HT1080 (cell line): Measurements from ENCODE around the gene HECTD3. TPM values are rescaled to one million over a fixed set of nuclear protein-coding genes. Genes with fewer than 3 reads are reported as not detected.
A peak's percentile ranks its signal among the peaks of the same experiment; 100 is the strongest.

Source experiments
- DNase-seq: peaks from one replicate; pipeline ENCODE4 v3.0.0-alpha.2; 2015; ENCODE audit warnings: low read depth
- polyA plus RNA-seq, 2 experiments: library from polyadenylated mRNA; depleted of rRNA; stranded (reverse); fragments of >200 nt; gene quantifications; 2 replicates each; pipeline ENCODE4 v1.2.3, GENCODE V29; 2015
- total RNA-seq: library from RNA; depleted of rRNA; stranded (reverse); fragments of >200 nt; shearing (Covaris generic); gene quantifications from 2 replicates; pipeline ENCODE4 v1.2.3, GENCODE V29; 2014; rRNA removed

The HECTD3 gene
- 10.5 and 14.7 TPM in 2 replicates for total RNA-seq
- polyA plus RNA-seq (2015; cell fraction: cytosol; rRNA removed): 14.3 and 14.9 TPM in 2 replicates
- 34.4 and 34.8 TPM in 2 replicates for polyA plus RNA-seq (2015; cell fraction: nucleus; rRNA removed)

- peak; percentile 75 for DNase-seq
Measured at GRCh38 chr1:45010855-45011811, at the start of gene HECTD3. HECTD3 (minus strand) TSS chr1:45011324; CDS start chr1:45011257, 67 bp downstream.

- DNase-seq: no peak
Measured at GRCh38 chr1:45059829-45060228, 48.7 kb upstream of the HECTD3 start.

GRCh38 chr1:45057542-45057941 lies 46.4 kb upstream of the HECTD3 start:
- no peak for DNase-seq

GRCh38 chr1:45051005-45051772 lies 40.1 kb upstream of the HECTD3 start:
- DNase-seq: no peak

DNA sequence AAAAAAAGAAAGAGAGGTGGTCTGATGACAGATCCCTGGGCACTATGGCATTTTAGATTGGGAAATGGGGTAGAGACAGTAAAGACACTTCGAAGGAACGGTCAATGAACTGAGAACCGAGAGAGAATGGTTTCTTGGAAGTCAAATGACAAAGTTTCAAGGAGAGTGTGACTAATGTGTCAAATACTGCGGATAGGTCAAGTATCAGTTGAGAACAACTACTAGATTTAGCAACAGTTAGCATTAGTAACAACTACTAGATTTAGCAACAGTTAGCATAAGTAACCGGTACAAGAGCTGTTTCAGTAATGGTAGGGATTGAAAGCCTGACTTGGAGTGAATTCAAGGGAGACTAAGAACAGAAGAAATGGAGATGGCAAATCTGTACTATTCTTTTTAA lies 35.9 kb upstream of the HECTD3 start:
- no peak for DNase-seq

DNA sequence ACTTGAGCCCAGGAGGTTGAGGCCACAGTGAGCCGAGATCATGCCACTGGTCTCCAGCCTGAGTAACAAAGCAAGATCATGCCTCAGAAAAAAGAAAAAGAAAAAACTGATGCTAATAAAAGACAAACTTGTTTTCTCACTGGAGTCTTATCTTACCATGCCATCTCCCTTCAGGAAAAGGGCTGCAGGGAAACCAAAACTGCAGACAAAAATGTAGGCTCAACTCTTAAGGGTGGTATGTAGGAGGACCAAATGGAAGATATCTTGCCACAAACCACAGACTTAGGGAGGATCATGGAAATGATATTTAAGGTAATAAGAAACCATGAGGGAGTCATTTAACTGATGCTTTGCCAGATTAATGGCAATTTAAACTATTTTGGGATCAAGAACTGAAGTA lies 33.8 kb upstream of the HECTD3 start:
- DNase-seq: no peak

DNA sequence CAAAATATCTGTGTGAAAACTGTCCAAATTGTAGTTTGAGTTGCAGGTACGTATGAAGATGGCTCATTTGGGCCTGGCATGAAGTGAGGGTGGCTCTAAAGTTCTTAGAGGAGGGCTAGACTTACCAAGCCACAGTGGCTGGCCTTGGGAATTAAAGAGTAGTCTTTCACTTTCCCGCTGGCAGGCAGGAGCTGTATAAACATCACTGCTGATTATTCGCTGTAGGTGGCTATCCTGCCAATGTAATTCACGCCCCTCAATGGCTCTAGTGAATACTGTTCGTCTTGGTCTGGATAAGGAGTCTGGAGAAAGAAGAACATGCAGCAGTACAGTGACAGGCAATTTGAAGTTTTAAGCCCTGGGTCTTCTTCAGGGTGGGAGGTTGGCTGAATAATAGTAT lies 32.0 kb upstream of the HECTD3 start:
- DNase-seq: no peak

DNA sequence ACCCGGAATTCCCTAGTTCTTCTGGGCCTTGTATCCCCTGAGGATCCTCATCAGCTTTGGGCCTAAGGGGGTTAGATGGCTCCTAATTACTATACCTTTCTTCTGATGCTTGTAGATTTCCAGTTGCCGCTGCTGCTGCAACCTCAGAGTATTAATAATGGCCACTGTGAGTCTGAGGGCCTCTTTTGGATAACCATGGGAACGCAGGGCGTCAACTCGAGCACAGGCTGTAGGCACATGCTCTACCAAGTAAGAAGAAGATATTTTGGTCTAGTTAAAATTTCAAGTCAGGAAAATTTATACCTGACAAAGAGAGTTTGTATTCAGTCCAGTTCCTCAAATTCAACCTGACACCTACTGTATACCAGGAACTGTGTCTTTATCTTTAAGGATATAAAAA lies 29.2 kb upstream of the HECTD3 start:
- no peak for DNase-seq

DNA sequence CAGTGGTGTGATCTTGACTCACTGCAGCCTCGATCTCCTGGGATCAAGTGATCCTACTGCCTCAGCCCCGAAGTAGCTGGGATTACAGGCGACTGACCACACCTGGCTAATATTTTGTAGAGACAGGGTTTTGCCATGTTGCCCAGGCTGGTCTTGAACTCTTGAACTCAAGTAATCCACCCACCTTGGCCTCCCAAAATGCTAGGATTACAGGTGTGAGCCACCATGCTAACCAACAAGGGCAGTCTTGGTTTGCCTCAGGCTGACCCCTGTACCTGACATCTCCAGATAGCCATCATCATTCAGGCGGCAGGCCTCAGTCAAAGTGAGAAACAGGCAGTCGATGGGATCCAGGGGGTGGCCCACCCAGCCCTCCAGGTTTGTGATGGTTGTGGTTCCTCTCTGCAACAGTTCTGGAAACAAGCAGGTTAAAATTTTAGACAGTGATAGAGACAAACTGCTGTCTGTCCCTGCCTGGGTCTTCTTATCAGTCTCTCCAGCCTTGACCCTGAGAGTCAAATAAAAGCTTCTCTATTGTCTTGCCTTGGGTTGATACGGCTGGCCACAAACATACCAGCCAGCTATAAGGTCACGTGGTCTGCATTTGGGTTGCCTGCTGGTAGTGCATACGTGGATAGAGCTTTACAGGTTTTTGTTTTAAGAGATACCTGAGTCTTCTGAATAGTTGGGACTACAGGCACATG lies 27.7 kb upstream of the HECTD3 start:
- DNase-seq: no peak

DNA sequence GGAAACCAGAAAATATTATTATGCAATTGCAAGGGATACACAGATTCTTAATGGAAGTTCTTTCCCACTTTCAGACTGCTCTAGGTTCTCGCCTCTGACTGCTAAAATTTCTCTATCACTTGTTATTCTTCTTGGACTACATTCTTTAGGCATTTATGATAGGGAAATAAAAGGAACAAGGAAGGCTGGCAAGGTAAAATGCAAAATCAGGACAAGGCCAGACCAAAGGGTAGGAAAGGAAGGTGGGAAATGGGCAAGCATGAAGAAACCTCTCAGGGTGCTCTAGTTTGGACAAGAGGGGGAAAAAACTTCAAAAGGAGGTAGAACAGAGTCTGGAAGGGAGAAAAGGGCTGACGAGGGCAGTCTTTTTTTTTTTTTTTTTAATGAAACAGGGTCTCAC lies 27.1 kb upstream of the HECTD3 start:
- no peak for DNase-seq

DNA sequence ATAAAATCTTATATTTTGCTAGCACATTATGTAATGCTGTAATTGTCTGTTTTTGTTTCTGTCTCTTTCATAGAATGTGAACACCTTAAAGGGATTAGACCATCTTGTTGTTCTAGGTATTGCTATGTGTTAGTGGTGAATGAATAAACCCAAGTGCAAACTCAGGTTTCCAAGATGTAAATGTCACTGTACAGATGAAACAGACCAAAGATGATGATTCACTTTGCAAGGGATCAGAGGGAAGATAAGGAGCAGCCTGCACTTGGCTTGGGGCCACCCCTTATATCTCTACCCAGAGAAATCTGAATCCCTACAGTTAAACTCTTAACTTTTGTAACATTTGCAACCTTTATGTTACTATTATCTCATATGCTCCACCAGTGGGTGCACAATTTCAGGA lies 26.3 kb upstream of the HECTD3 start:
- no peak for DNase-seq

- DNase-seq: no peak
Measured at GRCh38 chr1:45035631-45036301, 24.6 kb upstream of the HECTD3 start.

- DNase-seq: no peak
Measured at GRCh38 chr1:45033356-45033755, 22.2 kb upstream of the HECTD3 start.

DNA sequence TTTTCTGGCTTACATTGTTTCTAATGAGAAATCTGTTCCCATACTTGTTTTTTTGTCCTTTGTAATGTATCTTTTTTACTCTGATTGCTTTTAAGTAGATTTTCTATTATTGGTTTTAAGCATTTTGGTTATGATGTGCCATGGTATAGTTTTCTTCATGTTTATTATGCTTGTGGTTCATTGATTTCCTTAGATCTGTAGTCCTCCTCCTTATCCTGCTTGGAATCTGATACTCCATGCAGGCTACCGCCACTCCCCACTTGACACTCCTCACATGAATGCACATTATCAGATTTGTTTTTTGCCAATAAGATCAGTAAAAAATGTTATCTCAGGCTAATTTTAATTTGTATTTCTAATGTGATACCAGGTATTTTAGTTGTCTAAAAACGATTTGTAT lies 21.7 kb upstream of the HECTD3 start:
- DNase-seq: no peak

GRCh38 chr1:45026446-45026845 lies 15.3 kb upstream of the HECTD3 start:
- no peak for DNase-seq

- no peak for DNase-seq
Measured at GRCh38 chr1:45023663-45024062, 12.5 kb upstream of the HECTD3 start.

- peak; percentile 57 for DNase-seq
Measured at GRCh38 chr1:45018599-45019230, 7.6 kb upstream of the HECTD3 start.

- no peak for DNase-seq
Measured at GRCh38 chr1:45016767-45017166, 5.6 kb upstream of the HECTD3 start.

- DNase-seq: no peak
Measured at GRCh38 chr1:45016090-45016697, 5.1 kb upstream of the HECTD3 start.

DNA sequence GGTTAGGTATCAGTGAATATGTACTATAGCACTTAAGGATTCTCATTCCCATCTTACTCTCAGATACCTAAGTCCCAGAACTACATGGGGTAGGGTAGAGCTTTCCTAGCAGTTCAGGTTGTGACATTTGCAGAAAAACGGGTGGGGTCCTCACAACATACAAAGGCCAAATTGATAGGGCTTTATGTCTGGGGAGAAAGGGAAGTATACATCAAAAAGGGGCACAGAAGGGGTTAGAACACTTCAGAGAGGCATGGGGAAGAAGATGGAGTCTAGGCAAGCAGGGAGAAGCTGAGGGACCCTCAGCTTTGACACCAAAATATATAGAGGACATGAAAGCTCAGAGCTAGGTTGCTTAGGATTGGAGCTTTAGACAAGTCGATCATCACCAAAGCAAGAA lies 4.6 kb upstream of the HECTD3 start:
- DNase-seq: no peak
